AG04450 (cell line): ENCODE results near the gene FAM47C. TPM values are rescaled to one million over a fixed set of nuclear protein-coding genes. Genes with fewer than 3 reads are reported as not detected.

Experiments used
- CTCF ChIA-PET: fragments of 300-600, 350-600 bp; formaldehyde crosslinking; extraction: SDS; loops from one replicate; lab custom pipeline; 2022; ENCODE audit warnings: antibody characterized with exemption, inconsistent platforms; lab: Charles Lee
- POLR2A ChIA-PET: fragments of 350-600 bp; formaldehyde crosslinking; extraction: SDS; loops from one replicate; lab custom pipeline; 2021; ENCODE audit warnings: antibody characterized with exemption, inconsistent platforms; lab: Yijun Ruan, JAX
- DNase-seq: peaks from one replicate; pipeline ENCODE4 v3.0.0-alpha.2; 2011; ENCODE audit warnings: low read depth, low spot score
- H3K27ac ChIP-seq: one replicate; pipeline ENCODE4 v1.5.1; 2012; ENCODE audit warnings: low read depth, low read length, control low read depth
- H3K27me3 ChIP-seq: one replicate; pipeline ENCODE4 v1.6.0; 2012; ENCODE audit warnings: low read length; ENCODE audit not compliant: control insufficient read depth, insufficient read depth
- H3K4me3 ChIP-seq: 2 replicates; pipeline ENCODE4 v1.5.1; 2011; ENCODE audit warnings: mild to moderate bottlenecking, low read depth, low read length, control low read depth
- H3K9me3 ChIP-seq: 2 replicates; pipeline ENCODE4 v1.5.1; 2012; ENCODE audit warnings: low read length; ENCODE audit not compliant: control insufficient read depth, insufficient read depth
- polyA plus RNA-seq: library from polyadenylated mRNA; depleted of rRNA; stranded (reverse); fragments of >200 nt; gene quantifications from 2 replicates; pipeline ENCODE4 v1.2.3, GENCODE V29; 2011
- TF ChIP-seq, protein P1 (sequence below): IDR thresholded peaks from 2 replicates; pipeline ENCODE4 v1.5.1; 2011; ENCODE audit warnings: low read depth, low read length, control low read depth, inconsistent platforms

FAM47C gene
- polyA plus RNA-seq, 1 experiment: not detected

DNA sequence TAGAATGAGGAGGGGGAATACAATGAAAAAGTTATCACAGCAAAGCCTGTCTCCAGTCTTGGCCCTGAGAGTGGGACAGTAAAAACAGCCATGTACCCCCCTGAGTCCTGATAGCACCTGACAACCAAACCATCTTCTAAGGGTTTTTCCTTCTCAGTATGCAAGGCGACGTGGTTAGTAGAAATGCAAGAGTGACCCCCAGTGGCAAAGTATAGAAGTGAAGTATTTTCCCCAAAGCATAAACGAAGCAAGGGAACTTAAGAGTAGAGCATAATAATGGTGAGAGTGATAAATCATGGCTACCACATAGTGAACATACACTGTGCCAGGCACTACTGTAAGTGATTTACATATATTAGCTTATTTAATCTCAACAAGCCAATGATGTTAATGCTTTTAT is 52.8 kb downstream of the FAM47C start:
- Histone ChIP-seq H3K27me3 (no peaks in the 10 kb centered on the region), H3K9me3 (no peaks in the 10 kb centered on the region), H3K27ac (no peak overlapping the region), H3K4me3 (no peak overlapping the region)
- CTCF ChIA-PET: no interaction called here
- POLR2A ChIA-PET: no interaction called here
- TF ChIP-seq, protein P1, sequence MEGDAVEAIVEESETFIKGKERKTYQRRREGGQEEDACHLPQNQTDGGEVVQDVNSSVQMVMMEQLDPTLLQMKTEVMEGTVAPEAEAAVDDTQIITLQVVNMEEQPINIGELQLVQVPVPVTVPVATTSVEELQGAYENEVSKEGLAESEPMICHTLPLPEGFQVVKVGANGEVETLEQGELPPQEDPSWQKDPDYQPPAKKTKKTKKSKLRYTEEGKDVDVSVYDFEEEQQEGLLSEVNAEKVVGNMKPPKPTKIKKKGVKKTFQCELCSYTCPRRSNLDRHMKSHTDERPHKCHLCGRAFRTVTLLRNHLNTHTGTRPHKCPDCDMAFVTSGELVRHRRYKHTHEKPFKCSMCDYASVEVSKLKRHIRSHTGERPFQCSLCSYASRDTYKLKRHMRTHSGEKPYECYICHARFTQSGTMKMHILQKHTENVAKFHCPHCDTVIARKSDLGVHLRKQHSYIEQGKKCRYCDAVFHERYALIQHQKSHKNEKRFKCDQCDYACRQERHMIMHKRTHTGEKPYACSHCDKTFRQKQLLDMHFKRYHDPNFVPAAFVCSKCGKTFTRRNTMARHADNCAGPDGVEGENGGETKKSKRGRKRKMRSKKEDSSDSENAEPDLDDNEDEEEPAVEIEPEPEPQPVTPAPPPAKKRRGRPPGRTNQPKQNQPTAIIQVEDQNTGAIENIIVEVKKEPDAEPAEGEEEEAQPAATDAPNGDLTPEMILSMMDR: peak; percentile 47
- DNase-seq: peak; percentile 1
